SK-N-DZ (cell line): ENCODE data around the gene CUEDC2.
"Not testable (repeated sequence)": the region's sequence is repeated elsewhere in the genome, so short reads cannot be mapped to it uniquely, and the experiment has no call there.

Experiments used
- DNase-seq: peaks from one replicate; pipeline ENCODE4 v3.0.0-alpha.2; 2015; ENCODE audit warnings: low spot score

CUEDC2 gene

GRCh38 chr10:102454662-102455487, 22.5 kb upstream of the CUEDC2 start:
- DNase-seq = not testable (repeated sequence)

- DNase-seq = no peak
These were observed 21.1 kb upstream of the CUEDC2 start for GRCh38 chr10:102453502-102453901.

- DNase-seq = no peak
These were observed 20.4 kb upstream of the CUEDC2 start for GRCh38 chr10:102452672-102453340.

- DNase-seq = no peak
These were observed 19.0 kb upstream of the CUEDC2 start, which contains the start of gene C10orf95 for GRCh38 chr10:102451105-102451969. C10orf95 (minus strand) TSS chr10:102451543; CDS start chr10:102451093, 450 bp downstream.

- DNase-seq = peak; percentile 85
These were observed 18.2 kb upstream of the CUEDC2 start for GRCh38 chr10:102450374-102451104.

- no peak for DNase-seq
These were observed 17.7 kb upstream of the CUEDC2 start for GRCh38 chr10:102450124-102450373.

GRCh38 chr10:102449321-102450123, 17.1 kb upstream of the CUEDC2 start:
- peak; percentile 65 for DNase-seq

- no peak for DNase-seq
These were observed 12.5 kb upstream of the CUEDC2 start for GRCh38 chr10:102444851-102445250.

- DNase-seq = no peak
These were observed 6.0 kb upstream of the CUEDC2 start for GRCh38 chr10:102438374-102438773.

GRCh38 chr10:102437515-102437914, 5.1 kb upstream of the CUEDC2 start:
- DNase-seq = no peak

GRCh38 chr10:102436312-102436711, 3.9 kb upstream of the CUEDC2 start:
- no peak for DNase-seq

- no peak for DNase-seq
These were observed 3.3 kb upstream of the CUEDC2 start for GRCh38 chr10:102435529-102436233.

GRCh38 chr10:102435133-102435497, 2.7 kb upstream of the CUEDC2 start:
- no peak for DNase-seq

GRCh38 chr10:102434394-102435132, 2.2 kb upstream of the CUEDC2 start:
- DNase-seq = no peak

GRCh38 chr10:102433619-102434046, 1.3 kb upstream of the CUEDC2 start:
- DNase-seq = no peak

GRCh38 chr10:102431452-102432124, 786 bp downstream of the CUEDC2 start:
- peak; percentile 68 for DNase-seq

- DNase-seq = no peak
These were observed 2.9 kb downstream of the CUEDC2 start for GRCh38 chr10:102429468-102429867.

- DNase-seq = no peak
These were observed 5.5 kb downstream of the CUEDC2 start for GRCh38 chr10:102426803-102427287.

GRCh38 chr10:102425444-102425843, 6.9 kb downstream of the CUEDC2 start:
- no peak for DNase-seq
